SKM-1 treated with dmso at 0.1 percent for 144 hours (cell line): Measurements from ENCODE around the gene TBC1D1.
A peak's percentile ranks its signal among the peaks of the same experiment; 100 is the strongest.
"Not testable (repeated sequence)": the region's sequence is repeated elsewhere in the genome, so short reads cannot be mapped to it uniquely, and the experiment has no call there.

Experiments used
- DNase-seq: peaks from one replicate; lab custom pipeline; 2025; ENCODE audit not compliant: unreplicated experiment; lab: John Stamatoyannopoulos, UW

The TBC1D1 gene

DNA sequence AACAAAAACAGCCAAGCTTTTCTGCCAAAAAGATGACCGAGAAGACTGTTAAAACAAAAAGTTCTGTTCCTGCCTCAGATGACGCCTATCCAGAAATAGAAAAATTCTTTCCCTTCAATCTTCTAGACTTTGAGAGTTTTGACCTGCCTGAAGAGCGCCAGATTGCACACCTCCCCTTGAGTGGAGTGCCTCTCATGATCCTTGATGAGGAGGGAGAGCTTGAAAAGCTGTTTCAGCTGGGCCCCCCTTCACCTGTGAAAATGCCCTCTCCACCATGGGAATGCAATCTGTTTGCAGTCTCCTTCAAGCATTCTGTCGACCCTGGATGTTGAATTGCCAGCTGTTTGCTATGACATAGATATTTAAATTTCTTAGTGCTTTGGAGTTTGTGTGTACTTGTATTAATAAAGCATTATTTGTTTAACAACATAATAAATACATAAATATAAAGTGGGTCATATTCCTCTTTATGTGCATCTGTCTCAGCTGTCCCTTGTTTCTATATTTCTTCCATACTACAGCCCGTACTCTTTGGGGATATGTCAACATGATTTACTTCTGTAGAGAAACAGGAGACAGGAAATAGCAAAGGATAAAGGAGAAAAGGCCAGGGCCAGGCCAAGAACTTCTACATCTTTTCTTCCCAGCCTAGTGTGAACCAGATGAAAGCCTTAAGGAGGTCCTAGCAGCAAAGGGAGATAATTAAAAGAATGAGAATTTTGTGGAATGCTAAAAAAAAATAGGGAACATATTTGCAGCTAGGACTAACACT is 70.0 kb downstream of the TBC1D1 start:
- DNase-seq: no peak

DNA sequence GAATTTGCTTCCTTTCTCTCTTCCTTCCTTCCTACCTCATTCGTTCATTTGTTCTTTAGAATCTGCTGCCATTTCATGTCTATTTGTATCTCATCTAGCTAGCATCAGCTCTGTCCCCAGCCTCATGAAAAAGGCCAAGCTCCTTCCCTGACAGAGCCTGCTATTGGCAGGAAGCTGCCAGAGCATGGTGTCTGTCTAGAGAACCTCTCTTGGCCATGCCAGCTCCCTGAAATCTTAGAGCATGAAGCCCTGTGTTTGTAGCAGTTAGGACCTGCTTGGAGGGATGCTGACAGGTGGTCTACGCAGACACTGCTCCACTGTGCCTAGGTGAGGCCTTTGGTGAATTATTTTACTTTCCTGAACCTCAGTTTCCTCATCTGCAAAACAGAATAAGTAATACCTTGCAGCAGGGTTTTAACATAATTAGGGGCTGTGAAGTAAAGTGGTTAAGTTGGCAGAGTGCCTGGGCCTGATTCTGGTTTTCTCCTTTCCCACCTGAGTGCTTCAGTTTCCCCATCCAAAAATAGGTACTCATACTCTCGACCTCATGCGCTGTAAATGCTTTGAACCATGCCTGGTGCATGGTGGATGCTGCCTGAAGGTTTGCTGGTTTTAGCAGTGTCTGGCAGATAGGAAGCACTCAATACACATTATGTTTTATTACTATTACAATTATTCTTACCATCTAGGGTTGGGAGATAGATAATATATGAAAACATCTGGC is 74.0 kb downstream of the TBC1D1 start:
- DNase-seq: no peak

GRCh38 chr4:37966044-37966443 is 75.2 kb downstream of the TBC1D1 start:
- DNase-seq: no peak

DNA sequence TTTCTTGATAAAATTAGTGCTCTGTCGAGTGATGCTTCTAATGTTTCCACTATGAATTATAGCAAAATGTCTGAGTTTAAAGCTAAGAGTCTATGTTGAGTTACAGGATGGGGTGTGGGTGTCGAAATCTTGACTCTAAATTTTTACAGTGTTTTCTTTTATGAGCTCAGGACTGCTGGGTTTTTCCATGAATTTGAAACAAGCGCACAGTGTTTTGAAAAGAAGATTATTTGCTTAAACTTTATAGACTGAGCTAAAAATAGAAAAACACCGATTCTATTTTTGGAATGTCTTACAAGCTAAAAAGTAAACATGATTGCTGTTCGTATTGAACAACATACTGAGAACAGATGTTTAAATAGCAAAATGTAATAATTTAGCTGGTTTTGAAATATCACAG is 76.9 kb downstream of the TBC1D1 start:
- DNase-seq: no peak

DNA sequence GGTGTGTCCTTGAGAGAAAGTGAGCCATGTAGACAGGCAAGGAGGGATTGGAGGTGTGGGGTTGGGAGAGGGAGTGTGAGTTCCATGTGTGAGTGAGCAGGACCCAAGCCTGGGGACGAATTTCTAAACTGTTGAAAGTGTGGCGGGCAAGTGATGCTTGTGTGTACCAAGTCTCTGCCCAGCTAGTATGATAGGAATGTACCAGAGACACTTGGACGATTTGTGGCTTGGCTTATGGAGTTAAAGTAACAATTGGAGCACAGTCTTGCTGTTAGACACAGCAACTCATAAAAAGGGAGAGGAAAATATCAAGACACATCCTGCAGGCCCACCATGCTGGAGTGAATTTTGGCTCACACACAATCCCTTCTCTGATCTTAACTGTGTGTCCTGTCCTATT is 77.9 kb downstream of the TBC1D1 start:
- no peak for DNase-seq

GRCh38 chr4:37970702-37971101 is 79.8 kb downstream of the TBC1D1 start:
- peak; percentile 68 for DNase-seq

GRCh38 chr4:37971202-37971601 is 80.3 kb downstream of the TBC1D1 start:
- no peak for DNase-seq

- DNase-seq: no peak
These were observed 82.6 kb downstream of the TBC1D1 start for GRCh38 chr4:37973441-37973840.

GRCh38 chr4:37975321-37975822 is 84.5 kb downstream of the TBC1D1 start:
- not testable (repeated sequence) for DNase-seq

GRCh38 chr4:37976507-37976906 is 85.6 kb downstream of the TBC1D1 start:
- DNase-seq: no peak

GRCh38 chr4:37976991-37977470 is 86.1 kb downstream of the TBC1D1 start:
- DNase-seq: peak; percentile 71

DNA sequence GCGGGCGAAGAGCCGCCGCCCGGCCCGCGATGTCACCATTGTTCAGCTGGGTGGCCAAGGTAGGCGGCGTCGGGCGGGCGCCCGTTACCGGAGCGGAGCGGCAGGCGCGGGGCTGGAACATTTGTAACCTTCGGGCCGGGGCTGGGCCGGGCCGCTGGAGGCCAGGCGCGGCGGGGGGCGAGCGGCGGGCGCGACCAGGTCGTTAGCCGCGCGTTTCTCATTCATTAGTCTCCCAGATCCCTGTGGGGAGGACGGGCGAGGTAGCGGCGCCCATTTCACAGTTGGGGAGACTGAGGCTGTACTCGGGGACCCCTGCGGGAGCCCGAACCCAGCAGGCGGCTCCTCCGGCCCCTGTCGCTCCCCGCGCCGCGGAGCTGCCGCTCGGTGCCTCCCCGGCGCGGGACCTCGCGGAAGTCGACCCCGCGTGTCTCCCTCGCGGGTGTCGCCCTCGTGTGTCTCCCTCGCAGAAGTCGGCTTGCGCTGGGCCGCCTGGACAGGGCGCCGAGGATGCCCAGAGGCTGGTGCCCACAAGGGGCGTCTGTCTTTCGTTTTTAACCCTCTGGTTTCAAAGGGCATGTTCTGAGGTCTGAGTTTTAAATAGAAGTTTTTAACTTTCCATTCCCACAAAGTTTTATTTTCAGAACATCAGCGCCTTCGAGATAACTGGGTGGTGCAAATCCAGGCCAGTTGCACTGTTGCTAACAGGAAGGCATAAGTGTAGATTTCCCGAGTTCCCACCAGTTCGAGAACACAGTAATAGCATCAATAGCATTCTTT is 86.8 kb downstream of the TBC1D1 start:
- DNase-seq: peak; percentile 62

GRCh38 chr4:37978248-37978924 is 87.5 kb downstream of the TBC1D1 start:
- peak; percentile 56 for DNase-seq

- no peak for DNase-seq
These were observed 89.4 kb downstream of the TBC1D1 start for GRCh38 chr4:37980246-37980645.

- no peak for DNase-seq
These were observed 90.5 kb downstream of the TBC1D1 start for GRCh38 chr4:37981425-37981824.

DNA sequence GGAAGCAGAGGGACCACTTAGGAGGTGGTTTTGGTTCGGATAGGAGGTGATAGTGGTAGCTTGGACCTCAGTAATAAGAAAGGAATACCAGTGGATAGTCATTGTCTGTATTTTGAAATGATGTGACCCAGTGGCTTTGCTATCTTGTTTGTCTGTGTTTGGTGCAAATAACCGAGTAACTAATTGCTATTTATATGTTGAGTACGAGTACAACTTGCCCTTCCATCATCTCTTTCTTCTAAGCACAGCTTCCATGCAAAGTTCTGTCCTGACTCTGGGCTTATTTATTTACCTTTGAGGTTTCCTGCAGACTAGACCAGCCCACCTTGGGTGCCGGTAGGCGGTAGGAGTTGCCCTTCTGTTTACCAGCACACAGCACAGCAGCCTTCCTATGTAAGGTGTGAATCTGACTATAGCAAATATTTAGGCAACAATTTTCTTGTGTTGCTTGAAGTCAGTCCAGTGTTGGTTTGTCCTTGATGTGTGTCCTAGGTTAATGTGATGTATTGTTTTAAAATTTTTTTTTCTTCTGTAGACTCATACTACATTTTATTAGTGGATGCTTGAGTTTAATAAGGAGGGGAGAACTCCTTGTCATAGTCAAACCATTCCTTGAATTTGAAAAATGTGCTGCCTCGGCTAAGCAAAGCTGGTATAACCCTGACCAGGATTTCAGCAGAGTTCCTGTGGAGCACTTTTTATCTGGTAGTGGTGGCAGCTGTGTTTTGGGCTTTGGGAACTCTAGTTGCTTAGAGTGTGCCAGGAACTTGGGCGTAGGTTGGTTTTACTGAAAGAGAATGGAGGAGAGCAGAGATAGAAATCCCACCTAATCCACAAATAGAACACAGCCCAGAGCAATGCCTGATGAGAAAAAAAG is 91.2 kb downstream of the TBC1D1 start:
- no peak for DNase-seq

- DNase-seq: no peak
These were observed 91.9 kb downstream of the TBC1D1 start for GRCh38 chr4:37982736-37983135.

DNA sequence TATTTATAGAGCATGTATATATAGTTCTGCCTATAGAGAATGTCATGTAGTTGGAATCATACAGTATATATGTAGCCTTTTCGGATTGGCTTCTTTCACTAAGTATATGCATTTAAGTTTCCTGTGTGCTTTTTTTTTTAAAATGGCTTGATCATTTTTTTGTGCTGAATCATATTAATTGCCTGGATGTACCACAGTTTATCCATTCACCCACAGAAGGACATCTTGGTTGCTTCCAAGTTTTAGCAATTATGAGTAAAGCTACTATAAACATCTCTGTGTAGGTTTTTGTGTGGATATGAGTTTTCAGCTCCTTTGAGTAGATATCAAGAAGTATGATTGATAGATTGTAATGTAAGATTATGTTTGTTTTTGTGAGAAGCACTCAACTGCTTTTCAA is 93.1 kb downstream of the TBC1D1 start:
- no peak for DNase-seq

GRCh38 chr4:37985730-37986275 is 94.9 kb downstream of the TBC1D1 start:
- DNase-seq: no peak

- DNase-seq: no peak
These were observed 97.8 kb downstream of the TBC1D1 start for GRCh38 chr4:37988670-37989069.
